RWPE1 (cell line): ENCODE measurements around the gene CRYM.

Experiments used
- CTCF ChIA-PET: fragments of 350-600 bp; sonication (Branson Sonifier 250); formaldehyde crosslinking; extraction: SDS; loops from one replicate; lab custom pipeline; 2021; lab: Yijun Ruan, JAX
- POLR2A ChIA-PET: fragments of 400-600 bp; formaldehyde crosslinking; extraction: SDS; loops from one replicate; lab custom pipeline; 2020; ENCODE audit warnings: antibody characterized with exemption; ENCODE audit not compliant: low non-redundant PET; lab: Yijun Ruan, JAX
- DNase-seq: peaks from one replicate; pipeline ENCODE4 v3.0.0; 2012; ENCODE audit warnings: low spot score
- H3K27ac ChIP-seq: fragments of 450-650 bp; 2 replicates; pipeline ENCODE4 v1.5.1; 2017
- TF ChIP-seq, protein P1 (sequence below): fragments of 450-650 bp; conservative IDR thresholded peaks from 2 replicates; pipeline ENCODE4 v1.5.1; 2017; ENCODE audit warnings: low read depth, mild to moderate bottlenecking

CRYM gene

GRCh38 chr16:21272253-21272652 lies 5.8 kb downstream of the CRYM start:
- no peak for DNase-seq
- H3K27ac ChIP-seq = no peak overlapping the region
- POLR2A ChIA-PET = no interaction called here
- TF ChIP-seq, protein P1, sequence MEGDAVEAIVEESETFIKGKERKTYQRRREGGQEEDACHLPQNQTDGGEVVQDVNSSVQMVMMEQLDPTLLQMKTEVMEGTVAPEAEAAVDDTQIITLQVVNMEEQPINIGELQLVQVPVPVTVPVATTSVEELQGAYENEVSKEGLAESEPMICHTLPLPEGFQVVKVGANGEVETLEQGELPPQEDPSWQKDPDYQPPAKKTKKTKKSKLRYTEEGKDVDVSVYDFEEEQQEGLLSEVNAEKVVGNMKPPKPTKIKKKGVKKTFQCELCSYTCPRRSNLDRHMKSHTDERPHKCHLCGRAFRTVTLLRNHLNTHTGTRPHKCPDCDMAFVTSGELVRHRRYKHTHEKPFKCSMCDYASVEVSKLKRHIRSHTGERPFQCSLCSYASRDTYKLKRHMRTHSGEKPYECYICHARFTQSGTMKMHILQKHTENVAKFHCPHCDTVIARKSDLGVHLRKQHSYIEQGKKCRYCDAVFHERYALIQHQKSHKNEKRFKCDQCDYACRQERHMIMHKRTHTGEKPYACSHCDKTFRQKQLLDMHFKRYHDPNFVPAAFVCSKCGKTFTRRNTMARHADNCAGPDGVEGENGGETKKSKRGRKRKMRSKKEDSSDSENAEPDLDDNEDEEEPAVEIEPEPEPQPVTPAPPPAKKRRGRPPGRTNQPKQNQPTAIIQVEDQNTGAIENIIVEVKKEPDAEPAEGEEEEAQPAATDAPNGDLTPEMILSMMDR = no peak
- CTCF ChIA-PET = no interaction called here

DNA sequence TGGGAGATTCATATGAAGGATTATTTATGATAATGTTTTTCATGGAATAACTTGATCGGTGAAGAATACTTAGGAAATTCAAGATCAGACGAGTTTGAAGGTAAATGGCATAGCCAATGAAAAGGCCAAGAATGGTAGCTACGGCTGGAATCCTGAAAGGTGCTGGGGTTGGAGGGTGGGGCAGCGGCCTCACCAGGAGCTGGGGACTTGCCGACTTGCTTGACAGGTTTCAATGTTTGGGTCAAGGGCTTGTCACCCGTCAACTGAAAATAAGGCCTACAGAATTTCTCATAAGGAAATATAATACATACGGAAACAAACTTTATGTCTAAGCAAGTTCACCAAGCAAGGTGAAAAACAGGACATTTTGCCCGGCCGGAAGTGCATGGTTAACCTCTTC lies 9.9 kb downstream of the CRYM start:
- TF ChIP-seq, protein P1 = no peak
- H3K27ac ChIP-seq = no peak overlapping the region
- POLR2A ChIA-PET = no interaction called here
- no peak for DNase-seq
- CTCF ChIA-PET = no interaction called here

GRCh38 chr16:21267298-21267697 lies 10.8 kb downstream of the CRYM start:
- POLR2A ChIA-PET = no interaction called here

GRCh38 chr16:21265104-21265837 lies 12.8 kb downstream of the CRYM start:
- TF ChIP-seq, protein P1 = no peak
- H3K27ac ChIP-seq = no peak overlapping the region
- ChIA-PET POLR2A (no interaction called here), CTCF (interaction anchor here (0.6 to 0.9 kb wide), 2 partner anchors 77 to 180 kb away, joined by 3 to 5 read pairs; no protein-coding TSS in a partner anchor)
- DNase-seq = no peak

More at GRCh38 chr16:21267298-21267697, 10.8 kb downstream of the CRYM start:
- no peak for DNase-seq
- CTCF ChIA-PET = interaction anchor here (1.3 kb wide), 1 partner anchor 11 kb away, joined by 6 read pairs; the partner anchor contains the start of gene CRYM
- TF ChIP-seq, protein P1 = no peak
- no peak overlapping the region for H3K27ac ChIP-seq

DNA sequence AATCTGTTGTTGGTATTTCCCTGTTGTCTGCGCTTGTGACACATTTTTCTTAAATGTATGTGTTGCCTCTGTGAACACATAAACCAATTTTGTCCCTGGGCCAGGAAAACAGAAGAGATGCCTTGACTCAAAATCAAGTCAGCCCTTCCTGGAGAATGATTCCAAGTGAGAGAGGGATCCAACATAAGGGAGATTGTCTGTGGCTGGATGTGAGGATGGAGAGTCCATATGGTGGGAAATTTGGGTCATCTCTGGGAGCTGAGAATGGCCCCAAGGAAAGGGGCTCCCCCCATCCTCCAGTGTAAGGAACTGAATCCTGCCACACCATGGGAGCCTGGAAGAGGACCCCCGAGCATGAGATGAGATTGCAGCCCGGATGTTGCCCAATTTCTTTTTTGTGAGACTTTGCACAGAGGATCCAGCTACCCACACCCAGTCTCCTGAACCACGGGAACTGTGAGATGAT lies 13.5 kb downstream of the CRYM start:
- ChIA-PET CTCF (interaction anchor here (0.6 to 0.9 kb wide), 2 partner anchors 76 to 179 kb away, joined by 3 to 5 read pairs; no protein-coding TSS in a partner anchor), POLR2A (no interaction called here)
- no peak for DNase-seq
- H3K27ac ChIP-seq = no peak overlapping the region
- TF ChIP-seq, protein P1 = no peak

DNA sequence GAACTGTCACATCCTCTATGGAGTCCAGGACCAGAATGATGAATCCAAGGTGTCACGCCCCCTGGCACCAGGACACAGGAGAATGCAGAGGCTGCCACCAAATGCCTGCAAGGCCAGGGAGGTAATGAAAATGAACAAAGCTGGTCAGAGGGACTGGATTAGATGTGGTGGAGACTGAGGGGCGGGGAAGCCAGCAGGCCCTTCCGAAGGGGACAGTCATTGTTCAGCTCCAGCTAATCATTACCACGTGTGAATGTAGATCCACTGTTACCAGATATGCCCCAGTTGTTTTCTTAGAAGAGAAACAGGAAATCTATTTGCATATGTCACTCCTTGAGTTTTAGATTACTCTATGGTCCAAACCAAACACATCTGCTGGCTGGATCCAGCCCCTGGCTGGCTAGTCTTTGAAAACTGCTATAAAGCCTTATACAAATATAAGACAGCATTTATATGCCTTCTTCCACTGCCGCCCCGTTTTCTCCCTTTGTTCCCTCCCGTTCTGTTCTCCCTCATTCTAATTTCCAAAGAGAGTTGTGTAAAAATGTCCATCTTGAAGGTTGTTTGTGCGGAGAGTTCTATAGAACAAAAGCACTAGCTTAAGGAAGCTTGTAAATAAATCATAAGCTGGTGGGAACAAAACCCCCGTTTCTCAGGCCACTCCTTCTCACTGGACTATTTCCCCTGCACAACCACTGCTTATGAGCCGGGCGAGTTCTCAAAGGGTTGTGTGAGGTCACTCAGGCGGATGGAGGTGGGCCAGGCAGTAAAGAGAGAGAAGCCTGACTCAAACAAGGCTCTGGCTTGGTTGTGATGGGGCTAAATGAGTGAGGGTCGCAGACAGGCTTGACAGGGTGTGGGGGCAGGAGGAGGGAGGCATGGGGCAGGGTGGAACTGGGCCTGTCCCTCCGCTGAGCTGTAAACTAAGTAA lies 14.2 kb downstream of the CRYM start:
- TF ChIP-seq, protein P1 = no peak
- CTCF ChIA-PET = no interaction called here
- H3K27ac ChIP-seq = no peak overlapping the region
- POLR2A ChIA-PET = no interaction called here
- DNase-seq = no peak
